PFSK-1 (cell line): ENCODE results near the gene CDK11A.

Experiments
- FOXP2 ChIP-seq: optimal IDR thresholded peaks from 2 replicates; pipeline ENCODE3; 2011; ENCODE audit warnings: borderline replicate concordance, control low read depth, inconsistent platforms; ENCODE audit not compliant: insufficient read depth; ENCODE audit errors: extremely low read length, extremely low read depth
- POLR2AphosphoS5 ChIP-seq: IDR thresholded peaks from 2 replicates; pipeline ENCODE4 v1.6.1; 2012; ENCODE audit warnings: low read depth, mild to moderate bottlenecking, control low read depth, low read length, moderate library complexity
- REST ChIP-seq, 2 experiments: IDR thresholded peaks; 2 replicates each; pipeline versions ENCODE4 v1.6.1 to v1.8.0; 2011 to 2012; ENCODE audit warnings: low read depth in 2 of 2, low read length in 2 of 2, control low read depth in 1 of 2, inconsistent platforms in 1 of 2, mild to moderate bottlenecking in 1 of 2, moderate library complexity in 1 of 2; ENCODE audit not compliant: insufficient read depth in 1 of 2
- SIN3A ChIP-seq: IDR thresholded peaks from 2 replicates; pipeline ENCODE4 v1.6.1; 2012; ENCODE audit warnings: mild to moderate bottlenecking, low read length, moderate library complexity, borderline replicate concordance; ENCODE audit not compliant: insufficient read depth
- TAF1 ChIP-seq: IDR thresholded peaks from 2 replicates; pipeline ENCODE4 v1.6.1; 2012; ENCODE audit warnings: low read length, control low read depth, borderline replicate concordance; ENCODE audit not compliant: insufficient read depth

- no peak for TF ChIP-seq REST (IDR thresholded peaks at IDR 0.05; ENCODE audit: insufficient read depth in 1 of 2, low read depth in 2 of 2, low read length in 2 of 2)
- TF ChIP-seq POLR2AphosphoS5: no peak
- TF ChIP-seq TAF1: no peak
- no peak for TF ChIP-seq FOXP2
- TF ChIP-seq SIN3A: no peak
These were observed 52.6 kb downstream of the CDK11A start for GRCh38 chr1:1671365-1672119.
